Measurements from ENCODE around the gene GRHL1. TPM values are rescaled to one million over a fixed set of nuclear protein-coding genes. Genes with fewer than 3 reads are reported as not detected.
A peak's percentile ranks its signal among the peaks of the same experiment; 100 is the strongest.

The GRHL1 gene
- total RNA-seq, 1 donor from 2014 or later: 0.26 TPM

DNA sequence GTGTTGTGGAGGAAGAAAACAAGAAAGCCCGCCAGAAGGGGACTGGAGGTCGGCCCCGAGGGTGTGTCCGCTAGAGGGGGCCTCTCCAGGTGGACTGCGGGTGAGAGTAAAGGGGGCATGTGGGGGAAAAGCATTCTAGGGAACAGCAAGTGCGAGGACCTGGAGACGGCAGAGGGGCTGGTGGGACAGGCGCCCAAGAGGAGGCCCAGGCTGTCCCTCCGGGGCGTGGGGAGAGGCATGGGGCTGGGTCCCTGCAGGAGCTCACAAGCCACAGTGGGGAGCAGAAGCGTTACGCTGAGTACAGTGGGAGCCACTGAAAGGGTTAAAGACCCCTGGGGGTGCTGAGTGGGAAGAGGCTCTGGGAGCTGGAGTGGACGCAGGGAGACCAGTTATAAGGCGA lies 90.2 kb downstream of the GRHL1 start:
- DNase-seq (ENCODE audit: low read depth in 2 of 2): no peak

GRCh38 chr2:10042301-10043161 lies 91.0 kb downstream of the GRHL1 start:
- peak; percentile 36 to 79 for DNase-seq (ENCODE audit: low read depth in 2 of 2)

DNA sequence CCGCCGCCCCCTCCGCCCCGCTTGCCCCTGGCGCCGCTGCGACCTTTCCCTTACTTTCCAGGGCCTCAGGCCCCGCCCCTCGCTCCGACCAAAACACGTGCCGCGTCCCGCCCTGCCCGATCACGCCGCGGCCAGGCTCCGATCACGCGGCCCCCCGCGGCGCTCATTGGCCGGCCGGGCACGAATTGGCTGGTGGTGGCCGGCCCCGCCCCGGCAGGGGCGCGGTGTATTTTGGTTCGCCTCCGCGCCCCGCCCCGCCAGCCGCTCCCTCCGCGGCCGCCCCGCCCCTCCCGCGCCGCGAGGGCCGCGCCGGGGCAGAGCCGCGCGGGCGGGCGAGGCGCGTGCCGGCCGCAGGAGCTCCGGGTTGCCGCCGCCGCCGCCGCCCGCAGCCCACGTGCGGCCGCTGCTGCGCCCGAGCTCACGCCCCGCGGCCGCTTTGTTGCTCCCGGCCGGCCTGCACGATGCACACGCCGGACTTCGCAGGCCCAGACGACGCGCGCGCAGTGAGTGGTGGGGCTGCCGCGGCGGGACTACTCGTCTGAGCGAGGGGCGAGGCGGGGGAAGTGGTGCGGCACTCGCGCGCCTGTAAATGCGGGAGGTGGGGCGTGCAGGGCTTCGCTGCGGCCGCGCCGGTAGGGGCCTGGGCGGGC lies 91.9 kb downstream of the GRHL1 start, which contains the start of gene KLF11:
KLF11 (plus strand) TSS at position 295 of the 650 bp plus-strand sequence; CDS start at position 462, 167 bp downstream.
- peak; percentile 77 to 92 for DNase-seq (ENCODE audit: low read depth in 2 of 2)

DNA sequence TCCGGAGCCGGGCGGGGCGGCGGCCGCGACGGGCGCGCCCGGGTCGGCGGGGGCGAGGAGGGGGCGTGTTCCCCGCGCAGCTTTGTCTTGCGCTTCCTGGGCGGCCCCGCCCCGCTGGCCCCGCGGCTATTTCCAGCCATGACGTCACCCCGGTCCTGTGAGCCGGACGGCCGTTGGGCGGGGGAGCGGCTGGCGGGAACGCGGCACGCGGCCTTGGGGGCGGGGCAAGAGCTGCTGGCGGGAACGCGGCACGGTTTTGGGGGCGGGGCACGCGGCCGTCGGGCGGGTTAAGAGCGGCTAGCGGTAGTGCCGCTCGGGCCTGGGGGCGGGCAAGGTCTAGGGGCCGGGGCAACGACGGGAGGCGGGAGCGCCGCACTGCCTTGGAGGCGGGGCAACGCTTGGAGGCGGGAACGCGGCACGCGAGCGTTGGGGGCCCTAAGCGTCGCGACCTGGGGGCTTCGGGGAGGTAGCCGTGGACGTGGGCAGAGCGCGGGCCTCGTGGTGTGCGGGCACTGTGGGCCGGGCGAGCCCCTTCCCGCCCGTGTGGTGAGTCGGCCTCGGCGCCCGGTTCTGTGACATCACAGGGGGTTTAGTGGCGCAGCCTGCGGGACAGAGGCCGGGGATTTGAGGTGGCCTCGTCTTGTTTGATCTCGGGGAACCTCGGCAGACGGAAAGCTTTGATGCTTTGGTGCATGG lies 92.6 kb downstream of the GRHL1 start:
- peak; percentile 82 to 95 for DNase-seq (ENCODE audit: low read depth in 2 of 2)

DNA sequence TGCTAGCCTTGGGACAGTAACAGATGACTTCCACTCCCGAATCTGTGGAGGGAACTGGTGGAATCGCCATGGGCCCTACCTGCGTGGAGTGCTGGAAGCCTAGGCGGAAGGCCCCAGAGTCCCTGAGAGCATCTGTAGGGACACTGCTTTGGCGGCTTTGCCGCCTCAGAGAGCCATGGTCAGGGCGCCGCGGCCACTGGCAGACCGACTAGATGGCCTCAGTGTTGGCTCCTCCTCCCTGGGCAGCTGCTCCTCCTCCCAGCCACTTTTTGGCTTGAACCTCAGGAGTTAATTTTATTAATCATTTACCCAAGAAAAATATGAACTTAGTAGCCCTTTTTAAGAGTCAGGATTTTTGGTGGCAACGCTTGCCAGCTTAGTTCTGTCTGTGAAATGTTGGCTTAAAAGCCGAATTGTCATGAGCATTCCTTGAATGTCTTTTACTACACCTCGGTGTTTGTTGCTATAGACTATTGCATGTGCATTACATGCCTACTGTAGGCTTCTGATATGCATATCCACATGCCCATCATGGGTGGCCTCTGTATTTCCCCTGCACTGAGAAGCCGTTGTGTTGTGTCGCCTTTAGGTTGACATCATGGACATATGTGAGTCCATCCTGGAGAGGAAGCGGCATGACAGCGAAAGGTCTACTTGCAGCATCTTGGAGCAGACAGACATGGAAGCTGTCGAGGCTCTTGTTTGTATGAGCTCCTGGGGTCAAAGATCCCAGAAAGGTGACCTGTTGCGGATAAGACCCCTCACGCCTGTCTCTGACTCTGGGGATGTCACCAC lies 94.3 kb downstream of the GRHL1 start:
- no peak for DNase-seq (ENCODE audit: low read depth in 2 of 2)

- no peak for DNase-seq (ENCODE audit: low read depth in 2 of 2)
Observed at GRCh38 chr2:10046931-10047330, 95.4 kb downstream of the GRHL1 start.

- no peak for DNase-seq (ENCODE audit: low read depth in 2 of 2)
Observed at GRCh38 chr2:10047616-10048500, 96.4 kb downstream of the GRHL1 start.

DNA sequence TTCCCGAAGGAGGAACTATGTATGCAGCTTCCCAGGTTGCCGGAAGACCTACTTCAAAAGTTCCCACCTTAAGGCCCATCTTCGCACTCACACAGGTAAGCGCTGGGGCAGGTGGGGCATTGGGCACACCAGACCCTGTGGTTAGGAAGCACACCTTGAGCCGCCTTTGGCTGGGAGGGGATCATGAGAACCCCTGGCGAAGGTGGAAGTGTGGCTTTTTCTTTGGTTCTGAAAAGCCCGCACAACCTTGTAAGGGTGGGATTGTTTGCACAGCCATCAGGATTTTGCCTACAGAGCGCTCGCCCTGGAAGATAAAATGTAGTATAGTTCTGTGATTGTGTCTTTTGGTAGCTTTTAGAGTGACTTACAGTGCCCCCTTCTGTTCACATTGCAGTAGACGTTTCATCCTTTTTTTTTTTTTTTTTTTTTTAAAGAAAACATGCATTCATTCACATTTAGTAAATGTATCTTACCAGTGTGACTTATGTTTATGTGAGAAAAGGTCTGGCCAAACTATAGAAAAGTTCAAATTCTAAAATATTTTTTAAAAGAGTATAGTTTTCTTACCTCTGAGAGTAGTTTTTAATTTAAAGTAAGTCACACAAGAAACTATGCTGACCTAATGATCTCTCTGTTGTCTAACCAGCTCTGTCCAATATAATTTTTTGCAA lies 97.1 kb downstream of the GRHL1 start:
- DNase-seq (ENCODE audit: low read depth in 2 of 2): peak; percentile 54 to 71

Other genes starting within 250 kb of the GRHL1 start
- gene TAF1B, start 108.2 kb upstream of the GRHL1 start, total RNA-seq: 16.3 and 25.7 TPM in 2 replicates
- gene KLF11, start 91.9 kb downstream of the GRHL1 start, total RNA-seq: 4.4 and 7.7 TPM in 2 replicates
- gene CYS1, start 128.7 kb downstream of the GRHL1 start, total RNA-seq: under 0.01 TPM in 2 replicates
- 18.1 and 29.1 TPM in 2 replicates for gene RRM2, start 171.0 kb downstream of the GRHL1 start, total RNA-seq

Measured in dermis microvascular lymphatic vessel endothelial cell (primary cell).